Pulmonary artery endothelial cell (primary cell): ENCODE data around the gene UMOD. TPM values are rescaled to one million over a fixed set of nuclear protein-coding genes. Genes with fewer than 3 reads are reported as not detected.
"Not testable (repeated sequence)": the region's sequence is repeated elsewhere in the genome, so short reads cannot be mapped to it uniquely, and the experiment has no call there.

ENCODE experiments used
- DNase-seq: peaks from one replicate; pipeline ENCODE4 v3.0.0-alpha.2; 2011; ENCODE audit warnings: low read depth, low spot score
- total RNA-seq: library from RNA; depleted of rRNA; stranded (reverse); fragments of >200 nt; gene quantifications from 2 replicates; pipeline ENCODE4 v1.2.3, GENCODE V29; 2014

Gene UMOD
- total RNA-seq, 1 donor from 2014 or later: not detected

DNA sequence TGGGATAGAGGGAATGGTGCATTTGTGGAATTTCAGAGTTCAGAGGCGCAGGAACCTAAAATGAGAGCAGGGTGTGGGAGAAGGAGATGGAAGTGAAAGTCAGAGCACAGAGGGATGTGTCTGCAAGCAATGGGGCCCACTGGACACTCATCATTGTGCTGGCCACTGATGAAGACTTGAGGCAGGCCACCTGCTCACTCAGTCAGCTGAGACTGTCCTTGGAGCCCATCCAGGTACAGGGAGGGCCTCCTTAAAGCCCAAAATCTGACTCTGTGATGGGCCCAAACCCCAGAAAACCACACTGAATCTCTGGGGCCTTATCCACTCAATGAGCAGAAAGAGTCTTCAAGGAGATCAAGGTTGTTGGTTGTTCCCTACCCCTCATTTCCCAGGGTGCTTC, 30.8 kb downstream of the UMOD start:
- DNase-seq: no peak

- not testable (repeated sequence) for DNase-seq
Observed at GRCh38 chr16:20321051-20321450, 31.5 kb downstream of the UMOD start.

DNA sequence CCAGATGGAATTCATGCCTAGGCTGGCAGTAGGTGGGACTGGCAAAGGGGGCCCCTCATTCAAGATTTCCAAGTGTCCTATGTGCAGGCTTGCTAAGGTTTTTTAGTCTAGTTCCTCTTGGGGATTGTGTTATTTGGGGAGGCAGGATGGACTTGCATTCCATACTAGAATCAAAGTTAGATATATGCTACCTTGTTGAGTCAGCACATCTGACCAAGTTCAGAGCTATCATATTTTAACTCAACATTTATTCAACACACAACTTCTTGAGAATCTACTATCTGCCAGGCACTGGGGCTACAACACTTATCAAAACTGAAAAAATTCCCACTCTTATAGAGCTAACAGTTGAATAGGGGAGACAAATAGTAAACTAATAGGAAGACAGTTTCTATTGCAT, 31.9 kb downstream of the UMOD start:
- no peak for DNase-seq

- no peak for DNase-seq
Observed at GRCh38 chr16:20320178-20320577, 32.3 kb downstream of the UMOD start.

- no peak for DNase-seq
Observed at GRCh38 chr16:20319406-20319805, 33.1 kb downstream of the UMOD start.

DNA sequence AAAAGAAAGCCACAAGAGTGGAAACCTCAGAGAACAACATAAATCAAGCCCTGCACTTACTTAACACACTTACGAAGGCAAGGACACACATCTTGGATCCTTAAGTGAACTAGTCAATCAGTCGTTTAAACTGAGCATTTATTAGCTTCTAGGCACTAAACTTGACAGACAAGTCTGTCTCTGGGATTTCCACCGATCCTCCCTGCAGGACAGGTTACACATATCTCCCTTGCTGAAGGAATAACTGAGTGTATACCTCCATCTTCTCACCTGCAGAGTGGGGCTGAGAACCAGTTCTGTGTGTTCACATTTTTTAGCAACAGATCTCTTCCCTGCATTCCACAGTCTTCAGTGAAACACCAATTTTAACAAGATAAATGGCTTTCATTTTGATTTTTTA, 34.1 kb downstream of the UMOD start:
- DNase-seq: no peak

- no peak for DNase-seq
Observed at GRCh38 chr16:20318006-20318405, 34.5 kb downstream of the UMOD start.

DNA sequence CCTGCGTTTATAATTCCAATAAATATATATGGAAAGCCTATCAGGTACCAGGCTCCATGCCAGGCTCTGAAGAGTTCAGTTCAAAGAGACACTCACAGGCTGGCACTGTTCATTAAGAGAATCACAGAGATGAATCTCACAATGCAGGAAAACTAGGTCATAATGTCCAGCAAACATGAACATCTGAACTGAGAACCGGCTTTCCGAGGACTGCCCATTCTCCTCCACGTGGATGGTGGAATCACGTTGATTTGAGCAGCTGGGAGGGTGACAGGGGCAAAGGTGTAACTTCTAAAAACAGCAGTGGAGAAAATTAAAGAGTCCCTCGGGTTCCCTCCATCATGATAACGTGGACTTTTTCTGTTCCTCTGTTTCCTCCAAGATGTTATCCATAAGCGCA, 35.4 kb downstream of the UMOD start:
- DNase-seq: no peak

DNA sequence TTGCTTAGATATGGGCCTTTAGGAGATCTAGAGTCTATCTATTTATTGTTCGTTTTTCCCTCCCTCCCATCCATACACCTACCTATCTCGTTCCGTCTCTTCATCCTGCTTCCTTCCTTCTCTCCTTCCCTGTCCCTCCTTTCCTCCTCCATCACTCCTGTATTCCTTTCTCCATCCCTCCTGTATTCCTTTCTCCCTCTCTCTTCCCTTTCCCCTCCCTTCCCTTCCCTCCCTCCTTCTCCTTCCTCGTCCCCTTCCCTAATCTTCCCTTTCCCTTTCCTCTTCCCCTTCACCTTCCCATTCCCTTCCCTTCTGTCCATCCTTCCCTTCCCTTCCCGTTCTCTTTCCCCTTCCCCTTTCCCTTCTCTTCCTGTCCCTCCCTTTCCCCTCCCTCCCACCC, 35.8 kb downstream of the UMOD start:
- no peak for DNase-seq

GRCh38 chr16:20315764-20316163, 36.8 kb downstream of the UMOD start:
- DNase-seq: no peak

- DNase-seq: no peak
Observed at GRCh38 chr16:20314575-20314974, 37.9 kb downstream of the UMOD start.

- no peak for DNase-seq
Observed at GRCh38 chr16:20313741-20314140, 38.8 kb downstream of the UMOD start.

DNA sequence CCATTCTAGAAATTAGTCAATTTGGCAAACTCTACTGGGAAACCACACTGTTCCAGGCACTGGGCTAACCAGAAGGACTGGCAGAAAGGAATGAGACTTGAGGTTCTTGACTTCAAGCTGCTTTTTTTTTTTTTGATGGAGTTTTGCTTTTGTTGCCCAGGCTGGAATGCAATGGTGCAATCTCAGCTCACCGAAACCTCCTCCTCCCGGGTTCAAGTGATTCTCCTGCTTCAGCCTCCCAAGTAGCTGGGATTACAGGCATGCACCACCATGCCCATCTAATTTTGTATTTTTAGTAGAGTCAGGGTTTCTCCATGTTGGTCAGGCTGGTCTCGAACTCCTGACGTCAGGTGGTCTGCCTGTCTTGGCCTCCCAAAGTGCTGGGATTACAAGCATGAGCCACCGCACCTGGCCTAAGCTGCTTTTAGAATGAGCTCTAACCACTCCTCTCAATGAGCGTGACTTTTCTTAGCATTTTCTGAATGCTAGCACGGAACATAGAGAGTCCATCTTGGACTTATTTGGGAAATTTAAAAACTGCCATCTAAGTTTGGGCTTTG, 39.9 kb downstream of the UMOD start:
- DNase-seq: not testable (repeated sequence)

- DNase-seq: no peak
Observed at GRCh38 chr16:20311548-20311947, 41.0 kb downstream of the UMOD start.

- DNase-seq: no peak
Observed at GRCh38 chr16:20310421-20311395, 41.8 kb downstream of the UMOD start.

DNA sequence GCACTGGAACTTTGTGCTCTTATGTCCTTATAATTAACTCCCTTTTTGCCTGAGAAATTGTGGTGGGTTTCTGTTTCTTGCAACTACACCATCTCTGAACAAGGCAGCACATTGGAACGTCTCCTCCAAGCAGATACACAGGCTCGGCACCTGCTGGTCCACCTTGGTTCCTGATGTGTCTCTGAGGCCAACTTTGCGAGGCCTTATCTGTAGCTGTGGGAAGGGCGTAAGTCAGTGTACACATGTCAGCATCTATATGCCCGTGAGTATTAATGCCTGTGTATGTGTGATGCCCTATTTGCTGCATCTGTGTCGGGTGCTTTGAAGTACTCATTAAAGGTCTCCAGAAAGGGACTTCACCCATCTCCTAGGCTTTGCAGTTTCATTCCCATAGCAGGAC, 42.7 kb downstream of the UMOD start:
- DNase-seq: no peak

DNA sequence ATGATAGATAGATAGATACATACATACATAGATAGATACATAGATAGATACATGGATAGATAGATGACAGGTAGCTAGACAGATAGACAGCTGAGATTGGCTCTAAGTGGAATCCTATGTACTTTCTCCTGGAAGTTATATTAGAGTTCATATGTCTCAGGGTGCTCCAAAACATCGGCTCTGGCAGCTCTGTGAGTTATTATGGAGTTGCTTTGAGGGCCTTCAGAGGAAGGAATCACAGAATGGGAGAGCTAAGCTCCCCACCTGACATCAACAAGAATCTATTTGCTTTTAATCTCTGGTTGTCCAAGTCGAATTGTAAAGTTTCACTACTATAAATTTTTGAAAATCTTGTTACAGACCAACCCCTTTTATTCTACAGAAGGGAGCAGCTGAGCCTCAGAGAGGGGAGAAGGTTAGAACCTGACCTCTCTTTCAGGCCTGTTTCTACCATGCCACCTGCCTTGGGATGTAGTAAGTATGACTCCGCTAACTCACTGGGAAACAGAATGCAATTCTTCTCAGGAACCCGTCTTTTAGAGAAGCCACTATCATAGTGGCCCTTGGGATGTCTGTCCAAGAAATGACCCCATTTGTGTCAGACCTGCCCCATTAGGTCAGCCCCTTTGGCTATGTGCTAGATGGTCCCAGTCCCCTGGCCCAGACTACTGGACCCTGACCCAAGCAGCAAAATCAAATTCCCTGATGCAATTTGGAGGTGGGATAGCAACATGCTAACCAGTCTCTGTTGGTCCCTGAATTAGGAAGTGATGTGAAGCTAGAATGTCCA, 43.5 kb downstream of the UMOD start:
- no peak for DNase-seq

DNA sequence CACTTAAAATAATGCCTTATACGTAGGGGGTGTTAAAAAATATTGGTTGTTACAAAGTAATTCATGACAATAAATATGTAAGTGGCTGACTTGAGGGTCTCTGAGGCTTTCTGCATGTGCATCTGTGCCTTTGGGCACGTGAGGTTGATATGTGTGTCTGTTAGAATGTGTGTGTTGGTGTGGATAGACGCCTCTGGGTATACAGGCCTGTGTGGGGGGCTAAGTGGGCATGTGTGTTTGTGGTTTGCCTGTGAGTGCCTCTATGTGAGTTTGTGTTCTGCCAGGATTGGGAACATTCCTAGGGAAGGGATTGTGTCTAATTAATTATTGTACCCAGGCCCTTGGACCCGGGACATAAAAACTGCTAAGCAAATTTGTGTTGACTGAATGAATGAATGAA, 44.2 kb downstream of the UMOD start:
- no peak for DNase-seq

DNA sequence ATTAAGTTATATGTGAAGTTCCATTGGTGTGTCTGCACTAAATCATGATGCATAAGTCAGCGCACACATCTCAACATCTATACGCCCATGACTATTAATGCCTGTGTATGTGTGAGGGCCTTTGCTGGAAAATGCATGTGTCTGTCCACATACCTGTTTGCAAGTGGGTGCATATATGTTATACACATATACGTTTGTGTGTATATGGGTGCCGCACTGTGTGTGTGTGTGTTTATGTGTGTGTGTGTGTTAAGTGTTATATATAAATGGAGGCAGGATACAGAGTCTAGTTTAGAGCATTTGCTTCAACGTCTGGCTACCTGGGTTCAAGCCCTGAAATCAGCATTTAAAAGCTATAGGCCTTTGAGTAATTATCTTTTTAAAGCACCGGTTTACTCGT, 44.7 kb downstream of the UMOD start:
- no peak for DNase-seq

DNA sequence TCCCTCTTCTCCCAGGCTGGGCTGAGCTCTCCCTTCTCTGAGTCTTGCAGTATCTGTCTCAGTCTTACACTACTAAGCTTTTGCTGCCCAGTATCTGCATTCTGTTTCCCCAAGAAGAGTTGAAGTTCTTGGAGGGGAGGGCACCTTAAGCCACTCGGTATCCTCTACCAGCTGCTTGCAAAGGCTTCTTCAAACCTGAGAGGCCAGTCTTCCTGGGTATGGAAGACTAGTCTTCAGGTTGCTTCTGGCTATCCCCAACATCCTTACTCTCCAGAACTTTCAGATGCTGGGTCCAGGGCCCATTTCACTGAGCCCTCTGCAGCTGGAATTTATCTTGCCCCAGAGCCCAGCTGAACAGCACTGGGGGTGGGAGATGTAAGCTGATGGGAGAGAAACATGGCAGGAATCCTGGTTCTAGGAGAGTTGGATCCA, 45.3 kb downstream of the UMOD start:
- no peak for DNase-seq

- DNase-seq: no peak
Observed at GRCh38 chr16:20306401-20306800, 46.1 kb downstream of the UMOD start.

DNA sequence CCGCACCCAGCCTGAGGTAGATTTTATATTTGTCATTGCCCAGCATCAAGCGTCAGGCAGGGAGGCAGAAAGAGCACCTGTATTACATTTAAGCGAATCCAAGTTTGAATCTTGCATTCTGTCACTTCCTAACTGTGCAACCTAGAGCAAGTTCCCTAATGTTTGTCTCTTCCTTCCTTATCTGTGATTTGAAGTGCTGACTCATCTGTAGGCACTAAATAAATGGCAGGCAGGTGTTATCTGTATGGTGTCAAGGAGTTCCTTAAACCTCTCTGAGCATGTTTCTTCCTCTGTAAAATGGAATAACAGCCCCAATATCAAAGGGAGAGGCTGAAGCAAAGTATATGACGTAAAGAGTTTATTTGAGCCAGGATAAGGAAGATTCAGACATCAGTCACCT, 49.5 kb downstream of the UMOD start:
- DNase-seq: no peak
